Medulla oblongata (tissue), 1 donor: ENCODE data around the gene CORO7.
"Not testable (repeated sequence)": the region's sequence is repeated elsewhere in the genome, so short reads cannot be mapped to it uniquely, and the experiment has no call there.

Source experiments
- DNase-seq: peaks from one replicate; pipeline ENCODE4 v3.0.0-alpha.2; 2015; ENCODE audit errors: extremely low spot score

The CORO7 gene

GRCh38 chr16:4354512-4355409 lies 61.6 kb downstream of the CORO7 start:
- DNase-seq = no peak

- no peak for DNase-seq
Measured at GRCh38 chr16:4353675-4354074, 62.7 kb downstream of the CORO7 start.

- no peak for DNase-seq
Measured at GRCh38 chr16:4352843-4353242, 63.6 kb downstream of the CORO7 start.

- no peak for DNase-seq
Measured at GRCh38 chr16:4351880-4352279, 64.5 kb downstream of the CORO7 start.

DNA sequence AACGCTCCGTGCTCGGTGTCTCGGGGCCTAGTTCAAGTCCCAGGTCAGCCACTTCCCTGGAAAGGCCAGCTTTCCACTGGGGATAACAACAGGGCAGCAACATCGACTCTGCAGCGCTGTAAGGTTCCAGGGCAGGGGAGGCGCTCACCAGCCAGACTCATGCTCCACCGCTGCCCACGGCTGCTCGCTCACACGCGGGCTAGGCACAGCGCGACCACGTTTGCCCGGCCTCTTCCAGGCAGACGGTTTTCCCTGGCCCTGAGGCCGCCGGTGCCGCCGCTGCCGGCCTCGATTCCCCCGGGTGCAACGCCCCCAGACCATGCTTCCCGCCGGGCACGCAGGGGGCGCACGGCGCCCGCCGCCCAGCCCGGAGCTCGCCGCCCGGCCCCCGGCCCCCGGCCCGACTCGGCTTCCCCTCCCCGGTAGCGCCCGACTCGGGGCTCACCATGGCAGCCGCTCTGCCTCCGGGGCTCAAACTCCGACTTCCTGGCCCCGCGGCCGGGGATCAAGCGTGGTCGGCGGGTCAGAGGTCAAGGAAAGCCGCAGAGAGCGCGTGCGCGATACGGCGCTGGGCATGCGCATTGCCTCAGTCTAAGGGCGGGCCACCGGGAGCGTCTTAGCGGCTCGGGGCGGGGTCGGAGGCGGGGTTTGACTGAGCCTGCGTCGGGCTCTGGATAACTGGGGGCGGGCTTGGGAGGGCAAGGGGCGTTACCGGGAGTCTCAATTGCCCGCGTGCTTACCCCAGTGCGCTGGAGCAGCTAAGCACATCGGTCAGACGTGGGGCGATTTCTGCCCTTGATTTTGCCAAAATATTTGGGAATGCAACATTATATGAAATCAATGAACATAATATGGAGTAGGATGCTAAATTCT lies 65.4 kb downstream of the CORO7 start, which contains the start of gene PAM16:
TSS of gene PAM16 (minus strand) at position 535 of the 873 bp plus-strand sequence. CDS start at position 448, 87 bp downstream.
- DNase-seq = peak; percentile 94

DNA sequence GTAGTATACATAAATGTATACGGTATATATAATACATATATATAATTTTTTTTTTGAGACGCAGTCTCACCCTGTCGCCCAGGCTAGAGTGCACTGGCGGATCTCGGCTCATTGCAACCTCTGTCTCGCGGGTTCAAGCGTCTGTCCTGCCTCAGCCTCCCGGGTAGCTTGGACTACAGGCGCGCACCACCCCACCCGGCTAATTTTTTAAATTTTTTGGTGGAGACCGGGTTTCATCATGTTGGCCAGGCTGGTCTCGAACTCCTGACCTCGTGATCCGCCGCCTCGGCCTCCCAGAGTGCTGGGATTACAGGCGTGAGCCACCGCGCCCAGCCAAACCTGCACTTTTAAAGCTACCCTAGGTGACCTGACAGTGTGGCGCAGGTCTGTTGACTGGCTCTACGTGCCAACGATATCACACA lies 66.0 kb downstream of the CORO7 start:
- no peak for DNase-seq

DNA sequence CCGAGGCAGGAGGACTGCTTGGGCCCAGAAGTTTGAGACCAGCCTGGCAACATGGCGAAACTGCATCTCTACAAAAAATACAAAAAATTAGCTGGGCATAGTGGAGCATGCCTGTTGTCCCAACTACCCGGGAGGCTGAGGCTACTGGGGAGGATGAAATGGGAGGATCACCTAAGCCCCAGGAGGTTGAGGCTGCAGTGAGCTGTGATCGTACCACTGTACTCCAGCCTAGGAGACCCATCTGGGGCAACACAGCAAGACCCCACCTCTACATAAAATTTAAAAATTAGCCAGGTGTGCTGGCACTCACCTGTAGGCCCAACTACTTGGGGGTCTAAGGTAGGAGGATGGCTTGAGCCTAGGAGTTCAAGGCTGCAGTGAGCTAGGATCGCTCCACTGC lies 67.1 kb downstream of the CORO7 start:
- no peak for DNase-seq

GRCh38 chr16:4347765-4348509 lies 68.5 kb downstream of the CORO7 start:
- no peak for DNase-seq

DNA sequence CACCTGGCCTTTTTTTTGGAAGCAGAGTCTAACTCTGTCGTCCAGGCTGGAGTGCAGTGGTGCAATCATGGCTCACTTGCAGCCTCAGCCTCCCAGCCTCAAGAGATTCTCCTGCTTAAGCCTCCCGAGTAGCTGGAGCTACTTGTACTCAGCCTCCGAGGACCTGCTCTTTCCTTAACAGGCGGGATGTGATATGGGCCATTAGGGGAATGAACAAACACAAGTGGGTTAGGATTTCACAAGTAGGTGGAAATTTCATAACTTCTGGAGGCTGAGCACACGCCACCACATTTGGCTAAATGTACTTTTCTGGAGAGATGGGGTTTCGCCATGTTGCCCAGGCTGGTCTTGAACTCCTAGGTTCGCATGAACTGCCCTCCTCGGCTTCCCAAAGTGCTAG lies 69.4 kb downstream of the CORO7 start:
- no peak for DNase-seq

DNA sequence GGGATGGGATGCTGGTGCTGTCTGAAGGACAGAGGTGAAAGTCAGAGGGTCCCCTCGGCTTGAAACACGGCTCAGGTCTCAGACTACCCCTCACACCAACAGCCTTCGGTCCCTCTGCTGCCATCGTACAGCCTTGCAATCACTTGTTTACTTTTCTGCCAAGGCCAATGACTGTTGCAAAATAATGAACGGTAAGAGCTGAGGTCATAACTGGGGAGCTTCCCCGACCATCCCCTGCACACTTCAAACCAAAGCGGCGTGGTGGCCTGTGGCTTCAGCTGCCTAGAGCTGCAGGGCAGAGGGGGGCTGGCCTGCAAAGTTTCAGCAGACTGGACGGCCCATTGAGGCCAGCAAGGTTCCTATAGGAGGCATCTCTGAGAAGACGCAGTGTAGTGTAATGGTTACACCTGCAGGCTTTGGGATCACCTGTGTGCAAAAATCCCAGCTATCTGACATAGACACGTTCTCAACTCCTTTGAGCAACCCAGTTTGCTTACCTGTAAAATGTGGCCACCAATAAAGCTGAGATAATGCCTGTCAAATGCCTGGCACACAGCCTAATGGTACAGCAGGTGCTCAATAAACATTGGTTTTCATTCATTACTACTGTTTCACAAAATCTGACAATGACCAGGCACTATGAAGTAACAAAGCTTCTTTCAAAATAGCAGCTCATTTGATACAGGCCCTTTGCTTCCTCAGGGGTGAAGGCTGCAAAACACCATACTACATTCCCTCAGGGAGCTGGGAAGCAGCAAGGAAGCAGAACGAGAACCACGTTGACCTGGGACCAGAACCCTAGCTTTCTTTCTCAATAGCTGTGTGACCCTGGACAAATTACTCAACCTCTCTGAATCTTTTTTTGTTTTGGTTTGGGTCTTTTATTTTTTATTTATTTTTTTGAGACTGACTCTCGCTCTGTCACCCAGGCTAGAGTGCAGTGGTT lies 70.3 kb downstream of the CORO7 start:
- no peak for DNase-seq

DNA sequence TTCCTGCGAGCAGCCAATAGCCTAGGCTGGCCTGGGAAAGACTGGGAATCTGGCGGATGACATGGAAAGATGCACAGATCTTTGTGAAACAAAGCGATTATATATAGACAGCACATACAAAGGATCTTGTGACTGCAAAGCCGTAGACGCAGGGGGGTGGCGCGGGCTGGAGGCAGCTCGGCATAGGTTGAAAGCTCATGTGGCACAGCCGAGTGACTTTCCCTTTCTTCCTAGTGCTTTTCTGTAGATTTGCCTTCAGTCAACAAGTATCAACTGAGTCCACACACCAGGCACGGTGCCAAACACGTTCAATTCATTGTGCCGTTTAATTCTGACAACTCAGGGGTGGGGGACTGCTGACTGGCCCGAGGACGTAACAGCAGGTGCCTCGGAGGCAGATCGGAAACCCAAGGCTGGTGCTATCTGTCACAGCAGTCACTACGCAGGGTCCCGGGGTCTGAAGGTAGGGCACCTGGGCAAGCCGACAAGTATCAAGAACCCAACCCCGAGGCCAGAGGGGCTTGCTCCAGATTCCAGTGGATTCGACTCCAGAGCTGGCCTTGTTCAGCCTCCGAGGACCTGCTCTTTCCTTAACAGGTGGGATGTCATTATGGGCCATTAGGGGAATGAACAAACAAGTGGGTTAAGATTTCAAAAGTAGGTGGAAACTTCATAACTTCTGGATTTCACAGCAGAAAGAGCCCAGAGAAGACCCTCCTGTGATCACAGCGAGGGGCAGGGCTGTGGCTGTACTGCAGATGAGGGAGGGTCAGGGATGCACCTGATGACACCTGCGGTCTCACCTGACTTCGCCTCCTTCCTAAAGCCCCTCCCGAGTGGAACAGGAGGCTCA lies 71.2 kb downstream of the CORO7 start:
- DNase-seq = peak; percentile 69

DNA sequence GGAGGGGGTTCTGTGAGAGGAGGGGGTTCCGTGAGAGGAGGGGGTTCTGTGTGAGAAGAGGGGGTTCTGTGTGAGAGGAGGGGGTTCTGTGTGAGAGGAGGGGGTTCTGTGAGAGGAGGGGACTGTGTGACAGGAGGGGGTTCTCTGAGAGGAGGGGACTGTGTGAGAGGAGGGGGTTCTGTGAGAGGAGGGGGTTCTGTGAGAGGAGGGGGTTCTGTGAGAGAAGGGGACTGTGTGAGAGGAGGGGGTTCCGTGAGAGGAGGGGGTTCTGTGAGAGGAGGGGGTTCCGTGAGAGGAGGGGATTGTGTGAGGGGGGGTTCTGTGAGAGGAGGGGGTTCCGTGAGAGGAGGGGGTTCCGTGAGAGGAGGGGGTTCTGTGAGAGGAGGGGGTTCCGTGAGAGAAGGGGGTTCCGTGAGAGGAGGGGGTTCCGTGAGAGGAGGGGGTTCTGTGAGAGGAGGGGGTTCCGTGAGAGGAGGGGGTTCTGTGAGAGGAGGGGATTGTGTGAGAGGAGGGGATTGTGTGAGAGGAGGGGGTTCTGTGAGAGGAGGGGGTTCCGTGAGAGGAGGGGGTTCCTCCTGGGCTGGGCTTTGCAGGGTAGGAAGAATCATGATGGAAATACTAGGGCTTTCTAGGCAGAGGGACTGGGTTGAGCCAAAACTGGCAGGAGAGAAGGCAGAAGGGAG lies 72.0 kb downstream of the CORO7 start:
- DNase-seq = not testable (repeated sequence)

GRCh38 chr16:4342866-4343744 lies 73.3 kb downstream of the CORO7 start:
- DNase-seq = no peak

- no peak for DNase-seq
Measured at GRCh38 chr16:4341250-4341649, 75.1 kb downstream of the CORO7 start.

- DNase-seq = no peak
Measured at GRCh38 chr16:4340443-4340842, 76.0 kb downstream of the CORO7 start.

- DNase-seq = no peak
Measured at GRCh38 chr16:4339909-4340308, 76.5 kb downstream of the CORO7 start.

DNA sequence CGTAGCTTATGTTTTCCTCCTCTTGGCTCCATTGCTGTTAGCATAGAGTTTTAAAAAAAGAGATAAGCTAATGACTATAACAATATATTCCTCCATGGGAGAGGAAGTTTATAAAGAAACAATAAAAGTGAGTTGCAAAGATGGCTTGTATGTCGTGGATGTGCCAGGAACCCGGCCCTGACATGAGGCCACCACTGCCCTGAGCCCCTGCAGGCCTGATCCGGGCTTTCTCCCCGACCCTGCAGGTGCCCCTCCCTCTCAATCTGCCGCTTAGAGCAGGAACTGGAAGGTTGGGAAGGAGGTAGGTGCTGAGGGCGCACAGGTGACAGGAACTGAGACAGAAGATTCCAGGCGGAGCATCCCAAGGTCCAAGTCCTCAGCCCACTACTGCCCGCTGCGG lies 76.9 kb downstream of the CORO7 start:
- DNase-seq = no peak

DNA sequence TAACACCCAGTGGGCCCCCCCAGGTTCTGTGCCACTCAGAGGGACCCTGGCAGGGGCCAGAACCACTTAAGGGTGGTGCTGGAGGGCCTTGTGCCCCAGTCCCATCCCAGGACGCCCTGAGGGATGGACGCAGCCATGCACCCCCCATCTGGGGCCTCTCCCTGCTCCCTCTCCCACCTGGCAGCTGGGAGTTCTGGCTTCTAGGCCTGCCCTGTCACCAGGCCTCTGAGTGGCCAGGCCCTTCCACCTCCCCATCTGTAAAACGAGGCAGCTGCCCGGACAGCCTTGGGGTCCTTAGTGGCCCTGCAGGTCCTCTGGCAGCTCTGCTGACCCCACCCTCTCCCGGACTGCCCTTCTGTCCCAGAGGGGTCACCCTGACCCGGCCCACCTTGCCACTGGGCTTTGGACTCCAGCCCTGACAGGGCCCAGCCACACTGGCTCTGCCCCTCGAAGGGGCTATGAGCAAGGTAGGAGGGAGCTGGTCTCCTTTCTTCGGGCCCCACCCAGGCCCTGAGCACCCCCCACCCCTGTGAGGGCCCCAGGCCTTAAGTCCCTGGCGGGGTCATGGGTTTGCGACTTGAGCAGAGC lies 77.6 kb downstream of the CORO7 start:
- no peak for DNase-seq
